ENCODE data around the gene ZNF398. TPM values are rescaled to one million over a fixed set of nuclear protein-coding genes. Genes with fewer than 3 reads are reported as not detected.

The ZNF398 gene
- total RNA-seq, 1 donor from 2014 or later = 10.0 TPM

GRCh38 chr7:149188213-149188612, 41.0 kb downstream of the ZNF398 start:
- FAIRE-seq (no peak), DNase-seq (ENCODE audit: low read depth) (no peak)
- Histone ChIP-seq H3K36me3 (ENCODE audit: control insufficient read depth, insufficient read depth, low read length) (no peaks in the 10 kb centered on the region), H3K4me3 (ENCODE audit: low read depth, low read length) (no peak overlapping the region), H3K27me3 (ENCODE audit: control insufficient read depth, insufficient read depth, low read length) (no peaks in the 10 kb centered on the region)
- no peak for TF ChIP-seq CTCF (IDR thresholded peaks at IDR 0.05; ENCODE audit: insufficient read depth, low read length, severe bottlenecking)

GRCh38 chr7:149188637-149189259, 41.5 kb downstream of the ZNF398 start:
- TF ChIP-seq CTCF (IDR thresholded peaks at IDR 0.05; ENCODE audit: insufficient read depth, low read length, severe bottlenecking) = no peak
- DNase-seq (ENCODE audit: low read depth) (no peak), FAIRE-seq (no peak)

GRCh38 chr7:149191851-149192250, 44.6 kb downstream of the ZNF398 start:
- no peak for DNase-seq (ENCODE audit: low read depth)
- FAIRE-seq = no peak
- TF ChIP-seq CTCF (IDR thresholded peaks at IDR 0.05; ENCODE audit: insufficient read depth, low read length, severe bottlenecking) = no peak
- H3K36me3 ChIP-seq (ENCODE audit: control insufficient read depth, insufficient read depth, low read length) = no peaks in the 10 kb centered on the region
- no peaks in the 10 kb centered on the region for H3K27me3 ChIP-seq (ENCODE audit: control insufficient read depth, insufficient read depth, low read length)
- no peak overlapping the region for H3K4me3 ChIP-seq (ENCODE audit: low read depth, low read length)

More at GRCh38 chr7:149188637-149189259, 41.5 kb downstream of the ZNF398 start:
- Histone ChIP-seq H3K4me3 (ENCODE audit: low read depth, low read length) (no peak overlapping the region), H3K36me3 (ENCODE audit: control insufficient read depth, insufficient read depth, low read length) (no peaks in the 10 kb centered on the region), H3K27me3 (ENCODE audit: control insufficient read depth, insufficient read depth, low read length) (no peaks in the 10 kb centered on the region)

- Histone ChIP-seq H3K4me3 (ENCODE audit: low read depth, low read length) (peak overlapping the region; percentile 73), H3K36me3 (ENCODE audit: control insufficient read depth, insufficient read depth, low read length) (peaks cover 10% of the 10 kb centered on the region), H3K27me3 (ENCODE audit: control insufficient read depth, insufficient read depth, low read length) (no peaks in the 10 kb centered on the region)
- FAIRE-seq (no peak), DNase-seq (ENCODE audit: low read depth) (peak; percentile 46)
- TF ChIP-seq CTCF (IDR thresholded peaks at IDR 0.05; ENCODE audit: insufficient read depth, low read length, severe bottlenecking) = no peak
These were observed 47.5 kb downstream of the ZNF398 start for GRCh38 chr7:149194799-149195179.

- FAIRE-seq = no peak
- peak; percentile 79 for TF ChIP-seq CTCF (IDR thresholded peaks at IDR 0.05; ENCODE audit: insufficient read depth, low read length, severe bottlenecking)
- Histone ChIP-seq H3K4me3 (ENCODE audit: low read depth, low read length) (peak within 1 kb of the TSS; percentile 73), H3K27me3 (ENCODE audit: control insufficient read depth, insufficient read depth, low read length) (no peaks in the 10 kb centered on the region), H3K36me3 (ENCODE audit: control insufficient read depth, insufficient read depth, low read length) (peaks cover 14% of the 10 kb centered on the region)
- DNase-seq (ENCODE audit: low read depth) = peak; percentile 78
These were observed 48.2 kb downstream of the ZNF398 start, which contains the start of gene ZNF282 for GRCh38 chr7:149195180-149196150. ZNF282 (plus strand) TSS chr7:149195546; CDS start chr7:149195590, 44 bp downstream.
